Memory B cell (primary cell): ENCODE measurements around the gene C11orf65.
"Not testable (repeated sequence)": the region's sequence is repeated elsewhere in the genome, so short reads cannot be mapped to it uniquely, and the experiment has no call there.

Experiments
- ATAC-seq: fragments of 150-1000 bp; cut with Tn5 transposase; 2 replicates; pipeline ENCODE4 v1.10.0; 2021; ENCODE audit warnings: low read depth, mild to moderate bottlenecking, moderate library complexity
- DNase-seq, 2 donors: peaks; one replicate each; pipeline ENCODE4 v3.0.0; 2022; ENCODE audit warnings: low spot score in 2 of 2
- H3K27ac Mint-ChIP-seq: one replicate; pipeline ENCODE4 v1.8.0; 2022; ENCODE audit warnings: mild to moderate bottlenecking, moderate library complexity, mixed read lengths
- H3K27me3 Mint-ChIP-seq: one replicate; pipeline ENCODE4 v1.8.0; 2022; ENCODE audit warnings: mixed read lengths
- H3K36me3 Mint-ChIP-seq: one replicate; pipeline ENCODE4 v1.8.0; 2022; ENCODE audit warnings: mild to moderate bottlenecking, mixed read lengths
- H3K4me1 Mint-ChIP-seq: one replicate; pipeline ENCODE4 v1.8.0; 2022; ENCODE audit warnings: mixed read lengths
- H3K4me3 Mint-ChIP-seq: one replicate; pipeline ENCODE4 v1.8.0; 2022; ENCODE audit warnings: mild to moderate bottlenecking, moderate library complexity, mixed read lengths
- H3K9me3 Mint-ChIP-seq: one replicate; pipeline ENCODE4 v1.8.0; 2022; ENCODE audit warnings: mixed read lengths

Gene C11orf65

GRCh38 chr11:108431997-108432396, 35.3 kb downstream of the C11orf65 start:
- Mint-ChIP-seq H3K27me3 (peaks cover 2% of the 10 kb centered on the region), H3K4me3 (no peak overlapping the region), H3K4me1 (no peaks in the 10 kb centered on the region), H3K9me3 (peaks cover 5% of the 10 kb centered on the region), H3K36me3 (peaks cover 14% of the 10 kb centered on the region), H3K27ac (no peak overlapping the region)
- no peak for ATAC-seq
- DNase-seq = no peak

DNA sequence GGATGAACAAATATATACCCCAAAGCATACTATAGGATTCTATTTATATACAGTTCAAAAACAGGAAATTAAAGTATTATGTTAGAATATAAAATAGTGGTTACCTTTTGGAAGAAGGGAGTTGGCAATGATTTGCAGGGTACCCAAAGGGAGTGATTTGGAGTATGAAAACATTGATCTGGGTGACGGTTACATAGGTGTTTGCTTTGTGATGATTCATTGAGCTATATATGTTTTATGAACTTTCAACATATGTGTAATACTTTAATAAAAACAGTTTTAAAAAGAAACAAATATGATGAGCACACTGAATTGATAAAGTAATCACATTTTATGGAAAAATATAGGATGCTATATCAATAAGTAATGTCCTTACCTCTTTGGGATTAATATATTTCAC, 36.0 kb downstream of the C11orf65 start:
- H3K27ac Mint-ChIP-seq = no peak overlapping the region
- peaks cover 2% of the 10 kb centered on the region for H3K27me3 Mint-ChIP-seq
- DNase-seq (no peak), ATAC-seq (no peak)
- peaks cover 5% of the 10 kb centered on the region for H3K9me3 Mint-ChIP-seq
- no peaks in the 10 kb centered on the region for H3K4me1 Mint-ChIP-seq
- H3K4me3 Mint-ChIP-seq = no peak overlapping the region
- H3K36me3 Mint-ChIP-seq = peaks cover 12% of the 10 kb centered on the region

- H3K36me3 Mint-ChIP-seq, H3K4me1 Mint-ChIP-seq, H3K9me3 Mint-ChIP-seq, H3K27ac Mint-ChIP-seq, H3K27me3 Mint-ChIP-seq, H3K4me3 Mint-ChIP-seq: not testable (repeated sequence)
- peak in 1 of 2 donors; percentile 24 for DNase-seq
- peak; percentile 31 for ATAC-seq
Measured at GRCh38 chr11:108417551-108417950, 49.8 kb downstream of the C11orf65 start.

GRCh38 chr11:108414958-108415357, 52.4 kb downstream of the C11orf65 start:
- Mint-ChIP-seq H3K36me3 (peaks cover 2% of the 10 kb centered on the region), H3K9me3 (no peaks in the 10 kb centered on the region), H3K27me3 (no peaks in the 10 kb centered on the region), H3K27ac (no peak overlapping the region), H3K4me3 (no peak overlapping the region), H3K4me1 (no peaks in the 10 kb centered on the region)
- ATAC-seq (no peak), DNase-seq (no peak)

DNA sequence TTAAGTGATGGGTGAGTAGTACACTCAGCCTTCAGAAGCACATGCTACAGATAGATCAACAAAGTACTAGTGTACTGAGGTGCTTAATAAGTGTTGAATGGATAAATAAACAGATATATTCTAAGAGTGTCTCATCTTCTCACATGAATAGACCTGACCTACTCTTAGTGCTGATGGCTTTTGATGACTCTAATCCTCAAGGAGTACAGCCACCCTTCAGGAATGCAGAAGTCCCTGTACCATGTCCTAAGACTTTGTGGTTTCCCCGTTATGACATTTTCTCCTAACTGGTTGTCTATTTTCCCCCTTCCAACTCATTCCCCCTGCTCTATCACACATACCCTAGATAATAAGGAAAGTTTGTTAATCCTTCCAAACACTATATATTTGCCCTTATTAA, 61.6 kb downstream of the C11orf65 start:
- H3K9me3 Mint-ChIP-seq = no peaks in the 10 kb centered on the region
- DNase-seq = no peak
- no peak for ATAC-seq
- H3K4me3 Mint-ChIP-seq = no peak overlapping the region
- no peaks in the 10 kb centered on the region for H3K4me1 Mint-ChIP-seq
- peaks cover 8% of the 10 kb centered on the region for H3K36me3 Mint-ChIP-seq
- H3K27ac Mint-ChIP-seq = no peak overlapping the region
- no peaks in the 10 kb centered on the region for H3K27me3 Mint-ChIP-seq

DNA sequence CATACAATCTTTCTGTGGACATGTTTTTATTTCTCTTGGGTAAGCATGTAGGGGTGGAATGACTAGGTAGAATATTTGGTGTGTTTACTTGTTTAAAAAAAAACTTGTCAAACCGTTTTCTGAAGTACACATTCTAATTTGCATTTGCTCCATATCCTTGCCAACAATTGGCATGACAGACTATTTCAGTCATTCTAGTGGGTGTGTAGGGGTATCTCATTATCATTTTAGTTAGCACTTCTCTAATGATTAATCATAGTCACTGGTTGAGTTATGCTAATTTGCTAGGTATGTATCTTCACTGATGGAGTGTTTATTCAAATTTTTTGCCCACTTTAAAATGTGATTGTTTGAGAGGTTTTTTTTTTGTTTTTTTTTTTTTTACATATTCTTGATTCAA, 64.3 kb downstream of the C11orf65 start:
- no peak overlapping the region for H3K4me3 Mint-ChIP-seq
- no peaks in the 10 kb centered on the region for H3K27me3 Mint-ChIP-seq
- H3K36me3 Mint-ChIP-seq = peaks cover 5% of the 10 kb centered on the region
- no peaks in the 10 kb centered on the region for H3K4me1 Mint-ChIP-seq
- H3K9me3 Mint-ChIP-seq = no peaks in the 10 kb centered on the region
- DNase-seq = no peak
- no peak overlapping the region for H3K27ac Mint-ChIP-seq
- ATAC-seq = no peak

DNA sequence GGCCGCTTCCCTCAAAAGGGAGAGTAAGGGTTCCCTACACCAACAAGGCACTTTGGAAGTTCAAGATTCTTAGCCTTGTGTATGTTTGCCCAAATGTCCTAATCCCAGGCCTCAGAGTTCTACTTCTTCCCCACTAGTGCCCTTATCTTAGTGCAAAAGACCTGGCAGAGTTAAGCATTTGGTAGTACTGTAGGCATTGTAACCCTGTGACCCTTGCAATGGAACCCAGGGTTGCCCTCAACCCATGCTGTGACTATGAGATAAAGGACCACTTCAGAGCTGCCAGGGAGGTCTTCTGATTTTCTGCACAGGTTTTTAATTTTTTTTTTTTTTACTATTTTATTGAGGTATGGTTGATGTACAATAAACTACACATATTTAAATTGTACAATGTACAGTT, 65.1 kb downstream of the C11orf65 start:
- Mint-ChIP-seq H3K36me3 (peaks cover 5% of the 10 kb centered on the region), H3K4me3 (no peak overlapping the region), H3K27me3 (no peaks in the 10 kb centered on the region), H3K9me3 (no peaks in the 10 kb centered on the region), H3K4me1 (no peaks in the 10 kb centered on the region), H3K27ac (no peak overlapping the region)
- ATAC-seq = no peak
- DNase-seq = no peak

DNA sequence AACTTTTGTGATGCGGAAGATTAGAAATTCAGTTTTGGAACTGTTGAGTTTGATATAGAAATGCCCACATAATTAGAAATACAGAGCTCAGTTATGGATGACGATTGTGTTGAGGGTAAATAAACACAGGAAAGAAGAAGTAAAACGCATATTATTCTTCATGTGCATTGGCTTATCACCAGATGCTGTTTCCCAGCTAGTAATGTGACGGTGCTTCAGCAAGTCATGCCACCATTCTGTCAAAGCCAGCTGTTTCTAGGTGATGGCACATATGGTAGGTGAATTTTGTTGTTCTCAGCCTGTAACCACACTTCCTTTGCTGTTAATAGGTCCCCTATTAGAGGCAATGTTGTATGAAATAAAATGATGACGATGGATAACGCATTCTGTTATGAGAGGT, 68.9 kb downstream of the C11orf65 start:
- Mint-ChIP-seq H3K27ac (no peak overlapping the region), H3K4me3 (no peak overlapping the region), H3K27me3 (no peaks in the 10 kb centered on the region), H3K9me3 (no peaks in the 10 kb centered on the region), H3K4me1 (no peaks in the 10 kb centered on the region), H3K36me3 (no peaks in the 10 kb centered on the region)
- DNase-seq (no peak), ATAC-seq (no peak)

DNA sequence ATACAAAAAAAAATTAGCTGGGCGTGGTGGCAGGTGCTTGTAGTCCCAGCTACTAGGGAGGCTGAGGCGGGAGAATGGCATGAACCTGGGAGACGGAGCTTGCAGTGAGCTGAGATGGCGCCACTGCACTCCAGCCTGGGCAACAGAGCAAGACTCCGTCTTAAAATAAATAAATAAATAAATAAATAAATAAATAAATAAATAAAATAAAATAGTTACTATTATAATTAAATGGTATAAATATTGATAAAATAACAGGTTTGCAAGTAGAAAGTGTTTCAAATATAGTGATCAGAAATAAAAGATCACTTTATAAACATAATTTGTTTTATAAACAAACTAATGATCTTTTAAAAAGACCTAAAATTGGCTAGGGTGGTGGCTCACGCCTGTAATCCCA, 70.7 kb downstream of the C11orf65 start:
- H3K27ac Mint-ChIP-seq, DNase-seq: not testable (repeated sequence)

GRCh38 chr11:108394744-108395284, 72.5 kb downstream of the C11orf65 start:
- Mint-ChIP-seq H3K27me3 (no peaks in the 10 kb centered on the region), H3K36me3 (peaks cover 3% of the 10 kb centered on the region), H3K9me3 (peaks cover 1% of the 10 kb centered on the region), H3K4me3 (no peak overlapping the region), H3K4me1 (no peaks in the 10 kb centered on the region), H3K27ac (no peak overlapping the region)
- ATAC-seq (no peak), DNase-seq (no peak)

More for the DNA sequence above, 70.7 kb downstream of the C11orf65 start:
- not testable (repeated sequence) for H3K4me3 Mint-ChIP-seq, H3K4me1 Mint-ChIP-seq, H3K27me3 Mint-ChIP-seq, H3K9me3 Mint-ChIP-seq, ATAC-seq, H3K36me3 Mint-ChIP-seq

DNA sequence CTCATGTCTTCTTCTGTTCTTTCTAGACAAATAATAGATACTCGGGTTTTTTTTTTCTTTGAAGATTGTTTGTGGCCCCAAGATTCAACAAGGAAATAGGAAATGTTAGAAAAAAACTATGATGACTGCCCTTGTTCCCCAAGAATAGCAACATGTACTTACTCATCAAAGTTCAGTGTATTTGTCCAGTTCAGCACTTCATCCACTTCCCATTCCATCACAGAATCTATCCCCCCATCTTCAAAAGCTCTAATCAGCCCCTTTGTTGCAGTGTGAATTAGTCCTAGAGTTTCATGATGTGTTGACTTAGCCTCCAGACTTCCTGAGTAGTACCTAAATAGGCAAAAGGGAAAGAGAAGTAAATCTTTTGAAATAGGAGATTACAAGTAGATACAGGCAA, 74.3 kb downstream of the C11orf65 start:
- H3K9me3 Mint-ChIP-seq = peaks cover 1% of the 10 kb centered on the region
- H3K36me3 Mint-ChIP-seq = peaks cover 3% of the 10 kb centered on the region
- no peaks in the 10 kb centered on the region for H3K4me1 Mint-ChIP-seq
- no peak for DNase-seq
- no peak overlapping the region for H3K4me3 Mint-ChIP-seq
- H3K27ac Mint-ChIP-seq = no peak overlapping the region
- ATAC-seq = no peak
- no peaks in the 10 kb centered on the region for H3K27me3 Mint-ChIP-seq

GRCh38 chr11:108392353-108392752, 75.0 kb downstream of the C11orf65 start:
- H3K9me3 Mint-ChIP-seq = peaks cover 1% of the 10 kb centered on the region
- no peaks in the 10 kb centered on the region for H3K4me1 Mint-ChIP-seq
- no peaks in the 10 kb centered on the region for H3K27me3 Mint-ChIP-seq
- no peak overlapping the region for H3K4me3 Mint-ChIP-seq
- ATAC-seq (no peak), DNase-seq (no peak)
- peaks cover 3% of the 10 kb centered on the region for H3K36me3 Mint-ChIP-seq
- no peak overlapping the region for H3K27ac Mint-ChIP-seq

DNA sequence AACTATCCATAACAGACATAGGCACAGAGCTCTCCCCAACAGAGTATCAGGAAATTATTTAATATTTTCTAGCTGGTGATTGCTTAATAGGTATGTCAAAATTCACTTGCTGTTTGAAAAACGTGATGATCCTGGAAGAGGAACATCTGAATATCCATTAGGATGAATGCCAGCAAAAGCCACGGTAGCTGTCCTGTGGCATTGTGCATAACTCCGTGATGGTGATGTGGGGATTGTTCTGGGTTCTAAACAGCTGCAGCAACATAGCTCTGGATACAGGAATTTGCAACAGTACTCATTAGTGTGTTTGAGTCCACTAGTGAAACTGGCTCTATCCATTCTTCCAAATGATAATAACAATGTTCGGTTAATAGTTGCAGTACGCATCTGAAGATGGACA, 78.8 kb downstream of the C11orf65 start:
- H3K9me3 Mint-ChIP-seq = peaks cover 1% of the 10 kb centered on the region
- no peak overlapping the region for H3K27ac Mint-ChIP-seq
- no peak overlapping the region for H3K4me3 Mint-ChIP-seq
- H3K27me3 Mint-ChIP-seq = no peaks in the 10 kb centered on the region
- DNase-seq (no peak), ATAC-seq (no peak)
- H3K4me1 Mint-ChIP-seq = no peaks in the 10 kb centered on the region
- H3K36me3 Mint-ChIP-seq = peaks cover 3% of the 10 kb centered on the region

GRCh38 chr11:108373505-108373904, 93.8 kb downstream of the C11orf65 start:
- DNase-seq, H3K4me3 Mint-ChIP-seq, H3K4me1 Mint-ChIP-seq, H3K9me3 Mint-ChIP-seq, H3K27ac Mint-ChIP-seq, ATAC-seq, H3K27me3 Mint-ChIP-seq: not testable (repeated sequence)
- H3K36me3 Mint-ChIP-seq = peaks cover 16% of the 10 kb centered on the region

- no peak for ATAC-seq
- H3K9me3 Mint-ChIP-seq = peaks cover 7% of the 10 kb centered on the region
- H3K4me3 Mint-ChIP-seq = no peak overlapping the region
- no peaks in the 10 kb centered on the region for H3K27me3 Mint-ChIP-seq
- no peaks in the 10 kb centered on the region for H3K4me1 Mint-ChIP-seq
- peaks cover 29% of the 10 kb centered on the region for H3K36me3 Mint-ChIP-seq
- H3K27ac Mint-ChIP-seq = no peak overlapping the region
- no peak for DNase-seq
Measured at GRCh38 chr11:108370990-108371389, 96.3 kb downstream of the C11orf65 start.
